Measurements from ENCODE around the gene IGSF9B. TPM values are rescaled to one million over a fixed set of nuclear protein-coding genes. Genes with fewer than 3 reads are reported as not detected.

IGSF9B gene
- total and polyA plus RNA-seq, 9 of the 15 experiments (the other 6 are each of a cell fraction or from before 2014, with no cell fraction given): 0.09 TPM; not detected in 8

DNA sequence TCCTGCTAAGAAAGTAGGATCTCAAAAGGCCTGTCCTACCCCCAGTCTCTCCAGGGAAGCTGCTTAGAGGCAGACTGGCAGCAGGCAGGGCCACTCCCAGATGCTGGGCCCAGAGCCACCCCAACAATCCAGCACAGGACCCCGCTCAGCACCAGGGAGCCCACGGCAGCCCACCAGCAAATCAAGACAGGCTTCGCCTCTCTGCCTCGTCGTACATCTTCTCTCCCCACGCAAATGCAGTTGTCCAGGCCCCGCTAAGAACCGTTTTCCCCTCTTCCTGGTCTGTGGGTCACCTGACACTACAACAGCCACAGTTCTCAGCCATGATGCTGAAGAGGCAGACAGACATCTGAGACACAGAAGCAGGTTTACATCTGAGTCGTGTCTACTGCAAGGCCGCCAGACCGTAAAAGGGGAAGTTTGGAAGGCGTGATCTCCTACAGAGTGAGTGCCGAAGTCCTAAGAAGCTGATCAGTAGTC lies 51.1 kb downstream of the IGSF9B start:
- Histone ChIP-seq H3K27ac (ENCODE audit: extremely low read depth, low read depth, low read length) (no peak overlapping the region), H3K9ac (ENCODE audit: insufficient read depth in 1 of 2, low read depth in 2 of 2, low read length in 2 of 2) (no peak overlapping the region), H3K9me1 (ENCODE audit: control insufficient read depth, insufficient read depth, low read length) (no peaks in the 10 kb centered on the region), H3K9me3 (replicated peaks; ENCODE audit: control insufficient read depth, insufficient read depth, low read depth, low read length) (no peaks in the 10 kb centered on the region), H3K27me3 (ENCODE audit: control insufficient read depth in 2 of 2, insufficient read depth in 2 of 2, low read length in 2 of 2) (peaks cover 2 to 39% of the 10 kb centered on the region in 2 experiments; a peak in 3 of 5 replicates), H3K4me2 (ENCODE audit: insufficient read depth, low read length) (no peak overlapping the region), H3K4me3 (no peak overlapping the region), H3K79me2 (ENCODE audit: control insufficient read depth, insufficient read depth, low read length) (no peaks in the 10 kb centered on the region), H4K20me1 (replicated peaks; ENCODE audit: control insufficient read depth, insufficient read depth, low read length) (no peaks in the 10 kb centered on the region; the same call in 1 of the 2 replicates), H3K4me1 (replicated peaks in 1 of 2; ENCODE audit: control insufficient read depth in 2 of 2, insufficient read depth in 2 of 2, low read length in 2 of 2) (no peaks in the 10 kb centered on the region), H3K36me3 (ENCODE audit: control insufficient read depth, insufficient read depth, low read length) (no peaks in the 10 kb centered on the region), H2AFZ (ENCODE audit: low read depth, low read length) (no peak overlapping the region)
- no peak for ATAC-seq
- WGBS (ENCODE audit: insufficient coverage, low coverage, missing lambda C conversion rate): 2% methylated on average over 11 of the region's 13 CpGs
- in situ Hi-C loops (cut with MboI) (no loop called here), intact Hi-C loops (cut with micrococcal nuclease) (no loop called here)
- ChIA-PET POLR2A (no interaction called here), CTCF (ENCODE audit: low intra/inter-chr PET ratio) (no interaction called here)
- DNase-seq (ENCODE audit: extremely low read depth in 1 of 4, low spot score in 3 of 4): no peak
- no TSS peak for BruUV-seq (replicated peaks)
- no peak for FAIRE-seq
- TF ChIP-seq, protein P1, sequence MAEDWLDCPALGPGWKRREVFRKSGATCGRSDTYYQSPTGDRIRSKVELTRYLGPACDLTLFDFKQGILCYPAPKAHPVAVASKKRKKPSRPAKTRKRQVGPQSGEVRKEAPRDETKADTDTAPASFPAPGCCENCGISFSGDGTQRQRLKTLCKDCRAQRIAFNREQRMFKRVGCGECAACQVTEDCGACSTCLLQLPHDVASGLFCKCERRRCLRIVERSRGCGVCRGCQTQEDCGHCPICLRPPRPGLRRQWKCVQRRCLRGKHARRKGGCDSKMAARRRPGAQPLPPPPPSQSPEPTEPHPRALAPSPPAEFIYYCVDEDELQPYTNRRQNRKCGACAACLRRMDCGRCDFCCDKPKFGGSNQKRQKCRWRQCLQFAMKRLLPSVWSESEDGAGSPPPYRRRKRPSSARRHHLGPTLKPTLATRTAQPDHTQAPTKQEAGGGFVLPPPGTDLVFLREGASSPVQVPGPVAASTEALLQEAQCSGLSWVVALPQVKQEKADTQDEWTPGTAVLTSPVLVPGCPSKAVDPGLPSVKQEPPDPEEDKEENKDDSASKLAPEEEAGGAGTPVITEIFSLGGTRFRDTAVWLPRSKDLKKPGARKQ (CRISPR knock-in tag; IDR thresholded peaks at IDR 0.05): no peak
- TF ChIP-seq HNRNPUL1 (IDR thresholded peaks at IDR 0.05; ENCODE audit: low read length) (no peak), JUN (IDR thresholded peaks at IDR 0.05; ENCODE audit: borderline replicate concordance, low read depth, low read length) (no peak), JUN (CRISPR knock-in tag; IDR thresholded peaks at IDR 0.05; ENCODE audit: borderline replicate concordance) (no peak), ZNF699 (CRISPR knock-in tag; IDR thresholded peaks at IDR 0.05; ENCODE audit: insufficient replicate concordance) (no peak), FUS (optimal IDR thresholded peaks at IDR 0.05; ENCODE audit: low read depth, low read length) (no peak), SRSF1 (IDR thresholded peaks at IDR 0.05; ENCODE audit: low read depth, low read length) (no peak), PHF8 (IDR thresholded peaks at IDR 0.05; ENCODE audit: borderline replicate concordance, low read length) (no peak), RBFOX2 (IDR thresholded peaks at IDR 0.05; ENCODE audit: low read depth, low read length) (no peak), KLF13 (tag; IDR thresholded peaks at IDR 0.05; ENCODE audit: borderline replicate concordance, low read depth) (no peak), ZNF239 (CRISPR knock-in tag; IDR thresholded peaks at IDR 0.05) (no peak), NCOA1 (IDR thresholded peaks at IDR 0.05; ENCODE audit: low read depth) (no peak)
- TF ChIP-seq, protein P2, sequence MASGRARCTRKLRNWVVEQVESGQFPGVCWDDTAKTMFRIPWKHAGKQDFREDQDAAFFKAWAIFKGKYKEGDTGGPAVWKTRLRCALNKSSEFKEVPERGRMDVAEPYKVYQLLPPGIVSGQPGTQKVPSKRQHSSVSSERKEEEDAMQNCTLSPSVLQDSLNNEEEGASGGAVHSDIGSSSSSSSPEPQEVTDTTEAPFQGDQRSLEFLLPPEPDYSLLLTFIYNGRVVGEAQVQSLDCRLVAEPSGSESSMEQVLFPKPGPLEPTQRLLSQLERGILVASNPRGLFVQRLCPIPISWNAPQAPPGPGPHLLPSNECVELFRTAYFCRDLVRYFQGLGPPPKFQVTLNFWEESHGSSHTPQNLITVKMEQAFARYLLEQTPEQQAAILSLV (tag; IDR thresholded peaks at IDR 0.05): no peak
- TF ChIP-seq, protein P3, sequence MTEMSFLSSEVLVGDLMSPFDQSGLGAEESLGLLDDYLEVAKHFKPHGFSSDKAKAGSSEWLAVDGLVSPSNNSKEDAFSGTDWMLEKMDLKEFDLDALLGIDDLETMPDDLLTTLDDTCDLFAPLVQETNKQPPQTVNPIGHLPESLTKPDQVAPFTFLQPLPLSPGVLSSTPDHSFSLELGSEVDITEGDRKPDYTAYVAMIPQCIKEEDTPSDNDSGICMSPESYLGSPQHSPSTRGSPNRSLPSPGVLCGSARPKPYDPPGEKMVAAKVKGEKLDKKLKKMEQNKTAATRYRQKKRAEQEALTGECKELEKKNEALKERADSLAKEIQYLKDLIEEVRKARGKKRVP (CRISPR knock-in tag; IDR thresholded peaks at IDR 0.05): no peak
- TF ChIP-seq, protein P4, sequence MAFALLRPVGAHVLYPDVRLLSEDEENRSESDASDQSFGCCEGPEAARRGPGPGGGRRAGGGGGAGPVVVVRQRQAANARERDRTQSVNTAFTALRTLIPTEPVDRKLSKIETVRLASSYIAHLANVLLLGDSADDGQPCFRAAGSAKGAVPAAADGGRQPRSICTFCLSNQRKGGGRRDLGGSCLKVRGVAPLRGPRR (CRISPR knock-in tag; IDR thresholded peaks at IDR 0.05): no peak
- TF ChIP-seq, protein P5, sequence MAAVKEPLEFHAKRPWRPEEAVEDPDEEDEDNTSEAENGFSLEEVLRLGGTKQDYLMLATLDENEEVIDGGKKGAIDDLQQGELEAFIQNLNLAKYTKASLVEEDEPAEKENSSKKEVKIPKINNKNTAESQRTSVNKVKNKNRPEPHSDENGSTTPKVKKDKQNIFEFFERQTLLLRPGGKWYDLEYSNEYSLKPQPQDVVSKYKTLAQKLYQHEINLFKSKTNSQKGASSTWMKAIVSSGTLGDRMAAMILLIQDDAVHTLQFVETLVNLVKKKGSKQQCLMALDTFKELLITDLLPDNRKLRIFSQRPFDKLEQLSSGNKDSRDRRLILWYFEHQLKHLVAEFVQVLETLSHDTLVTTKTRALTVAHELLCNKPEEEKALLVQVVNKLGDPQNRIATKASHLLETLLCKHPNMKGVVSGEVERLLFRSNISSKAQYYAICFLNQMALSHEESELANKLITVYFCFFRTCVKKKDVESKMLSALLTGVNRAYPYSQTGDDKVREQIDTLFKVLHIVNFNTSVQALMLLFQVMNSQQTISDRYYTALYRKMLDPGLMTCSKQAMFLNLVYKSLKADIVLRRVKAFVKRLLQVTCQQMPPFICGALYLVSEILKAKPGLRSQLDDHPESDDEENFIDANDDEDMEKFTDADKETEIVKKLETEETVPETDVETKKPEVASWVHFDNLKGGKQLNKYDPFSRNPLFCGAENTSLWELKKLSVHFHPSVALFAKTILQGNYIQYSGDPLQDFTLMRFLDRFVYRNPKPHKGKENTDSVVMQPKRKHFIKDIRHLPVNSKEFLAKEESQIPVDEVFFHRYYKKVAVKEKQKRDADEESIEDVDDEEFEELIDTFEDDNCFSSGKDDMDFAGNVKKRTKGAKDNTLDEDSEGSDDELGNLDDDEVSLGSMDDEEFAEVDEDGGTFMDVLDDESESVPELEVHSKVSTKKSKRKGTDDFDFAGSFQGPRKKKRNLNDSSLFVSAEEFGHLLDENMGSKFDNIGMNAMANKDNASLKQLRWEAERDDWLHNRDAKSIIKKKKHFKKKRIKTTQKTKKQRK (IDR thresholded peaks at IDR 0.05; ENCODE audit: borderline replicate concordance, low read depth, low read length): no peak
